GM13977 (cell line): ENCODE data around the gene THSD4.

Experiments
- DNase-seq: peaks from one replicate; pipeline ENCODE4 v3.0.0; 2012; ENCODE audit warnings: low spot score
- CTCF ChIP-seq: IDR thresholded peaks from 2 replicates; pipeline ENCODE4 v1.5.1; 2012; ENCODE audit warnings: mild to moderate bottlenecking, control low read depth; ENCODE audit not compliant: insufficient read depth; ENCODE audit errors: extremely low read depth, missing control alignments
- in situ Hi-C: fragments of 300-500 bp; cut with MboI; formaldehyde crosslinking; loops from one replicate; pipeline ENCODE4 v1.12.0; 2022; ENCODE audit warnings: low sequenced_read_pairs, low pct_unique_long_range_greater_than_20kb, mixed read lengths, inconsistent platforms; ENCODE audit not compliant: unreplicated experiment

THSD4 gene

GRCh38 chr15:71337197-71337845 is 222.1 kb downstream of the THSD4 start:
- DNase-seq = no peak
- in situ Hi-C loops = no loop called here
- TF ChIP-seq CTCF = no peak

DNA sequence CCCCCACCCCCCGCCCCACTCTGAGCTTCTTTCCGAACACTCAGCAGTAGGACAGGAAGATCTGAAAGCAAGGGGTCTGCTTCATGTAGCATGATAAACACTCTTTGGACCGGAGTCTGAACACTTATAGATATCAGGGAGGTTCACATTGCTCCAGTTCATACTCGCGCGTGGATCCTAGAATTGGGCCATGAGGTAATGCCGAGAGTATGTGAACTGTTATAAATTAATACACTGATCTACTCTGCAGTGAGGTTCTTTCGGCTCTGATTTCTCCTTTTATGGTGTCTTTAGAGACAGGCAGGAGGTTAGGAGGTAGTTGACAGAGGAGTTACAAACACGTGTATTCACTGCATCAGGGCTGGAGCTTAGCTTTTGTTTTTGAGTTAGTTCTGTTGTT is 223.0 kb downstream of the THSD4 start:
- in situ Hi-C loops = no loop called here
- TF ChIP-seq CTCF = no peak
- DNase-seq = no peak

DNA sequence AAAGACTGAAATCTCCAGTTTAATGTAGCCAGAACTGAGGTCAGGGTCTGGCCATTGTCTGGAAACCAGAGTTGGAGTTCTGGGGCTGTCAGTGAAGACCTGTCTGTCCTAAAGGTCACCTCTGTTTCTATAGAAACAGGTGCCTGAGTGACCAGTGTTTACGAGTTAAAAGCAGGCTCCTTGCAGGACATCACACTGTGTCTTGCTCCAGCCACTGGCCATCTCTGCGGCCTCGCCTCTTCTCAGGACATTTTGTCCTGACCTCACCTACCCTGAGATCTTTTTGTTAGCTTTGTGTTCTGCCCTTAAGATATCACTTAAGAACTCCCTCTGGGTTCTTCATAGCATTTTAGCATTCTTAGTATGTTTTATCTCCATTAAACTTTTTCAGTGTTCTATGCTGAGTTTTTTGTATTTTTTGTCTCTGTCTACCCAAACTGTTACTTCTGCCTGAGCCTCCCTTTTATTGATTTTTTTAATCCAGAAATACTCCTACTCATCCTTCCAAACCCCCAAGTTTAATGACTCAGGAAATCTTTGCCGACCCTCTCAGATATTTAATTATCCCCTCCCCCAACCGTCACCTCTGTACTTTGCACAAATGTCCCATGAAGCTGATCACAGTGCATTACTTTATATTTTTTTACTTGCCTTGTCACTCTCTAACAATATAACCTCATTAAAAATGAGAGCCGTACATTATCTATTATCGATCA is 223.7 kb downstream of the THSD4 start:
- no peak for TF ChIP-seq CTCF
- DNase-seq = no peak
- in situ Hi-C loops = no loop called here

DNA sequence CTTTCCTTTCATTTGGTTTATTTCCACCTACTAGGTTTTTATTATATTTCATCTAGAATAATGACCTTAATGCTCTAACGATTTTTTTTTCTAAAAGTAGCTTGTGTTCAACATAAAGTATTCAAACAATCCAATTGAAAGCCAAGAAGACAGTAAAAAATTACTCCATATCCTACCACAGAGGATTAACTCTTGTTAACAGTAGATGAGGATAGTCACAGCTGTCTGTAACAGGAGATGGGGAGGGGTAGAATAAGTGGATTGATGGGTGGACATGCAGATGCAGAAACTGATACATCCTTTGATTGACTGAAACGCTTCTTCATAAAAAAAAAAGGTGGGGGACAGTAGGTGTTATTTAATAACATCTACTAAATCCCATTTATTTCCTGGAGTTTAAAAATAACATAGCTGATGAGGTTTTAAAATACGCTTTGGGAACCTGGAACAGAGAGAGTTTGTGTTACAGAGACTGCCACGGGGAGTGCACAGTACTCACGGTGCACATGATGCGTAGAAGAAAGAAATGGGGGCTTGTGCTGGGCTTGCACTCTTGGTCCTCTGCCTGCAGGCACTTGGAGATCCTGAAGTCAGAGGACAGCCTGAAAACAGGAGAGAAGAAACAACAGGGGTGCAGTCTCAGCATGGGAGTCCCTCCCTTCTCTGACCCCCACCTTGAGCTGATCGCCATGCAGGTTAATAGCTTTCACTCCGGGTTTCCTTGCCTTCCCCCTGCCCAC is 226.7 kb downstream of the THSD4 start:
- no peak for DNase-seq
- in situ Hi-C loops = no loop called here
- no peak for TF ChIP-seq CTCF

DNA sequence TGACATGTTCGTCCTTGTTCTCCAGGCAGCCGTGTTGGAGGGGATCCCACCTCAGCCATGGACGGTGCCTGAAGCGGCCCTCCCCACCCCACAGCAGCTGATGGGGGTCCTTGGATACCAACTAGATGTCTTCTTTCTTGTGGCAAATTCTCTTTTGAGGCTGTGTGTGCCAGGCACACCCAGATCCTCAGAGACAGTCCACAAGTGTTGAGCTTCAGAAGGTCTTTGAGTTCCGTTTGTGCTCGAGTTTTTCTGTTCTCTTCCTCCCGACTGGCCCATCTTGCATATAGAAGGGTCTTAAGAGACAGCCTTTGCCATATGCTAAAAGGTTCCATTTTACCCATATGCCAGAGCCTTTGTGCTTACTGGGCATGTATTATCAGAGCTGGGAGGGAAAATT is 227.4 kb downstream of the THSD4 start:
- TF ChIP-seq CTCF = no peak
- in situ Hi-C loops = no loop called here
- DNase-seq = no peak

GRCh38 chr15:71344316-71344715 is 229.0 kb downstream of the THSD4 start:
- TF ChIP-seq CTCF = no peak
- in situ Hi-C loops = no loop called here
- DNase-seq = no peak
